GM12892 (cell line): ENCODE data around the gene PSMC3.
A peak's percentile ranks its signal among the peaks of the same experiment; 100 is the strongest.

ENCODE experiments used
- POLR2A ChIP-seq: IDR thresholded peaks from 2 replicates; pipeline ENCODE4 v1.6.1; 2011; ENCODE audit warnings: low read depth, low read length, control low read depth
- POLR2AphosphoS5 ChIP-seq: IDR thresholded peaks from 2 replicates; pipeline ENCODE4 v1.6.1; 2011; ENCODE audit warnings: low read depth, low read length, control low read depth

- TF ChIP-seq POLR2A = peak; percentile 94
- TF ChIP-seq POLR2AphosphoS5 = peak; percentile 89
Observed at GRCh38 chr11:47426062-47426956, at the start of gene PSMC3.
